Coronary artery (tissue), 2 donors: ENCODE results near the gene PPP2R3B.
"Not testable (repeated sequence)": the region's sequence is repeated elsewhere in the genome, so short reads cannot be mapped to it uniquely, and the experiment has no call there.

Source experiments
- DNase-seq: peaks from one replicate; pipeline ENCODE4 v3.0.0-alpha.2; 2017; ENCODE audit warnings: low spot score
- H3K27ac ChIP-seq, 2 donors: fragments of 200-600 bp; sonication (generic); one replicate each; pipeline ENCODE4 v1.5.1; 2016 to 2019
- H3K4me3 ChIP-seq: fragments of 200-600 bp; sonication (generic); 2 replicates; pipeline ENCODE4 v1.5.1; 2016; ENCODE audit warnings: mild to moderate bottlenecking, moderate library complexity
- TF ChIP-seq, protein P1 (sequence below): fragments of 200-600 bp; sonication (generic); IDR thresholded peaks from one replicate; pipeline ENCODE4 v1.5.1; 2019; ENCODE audit warnings: antibody characterized with exemption

PPP2R3B gene

DNA sequence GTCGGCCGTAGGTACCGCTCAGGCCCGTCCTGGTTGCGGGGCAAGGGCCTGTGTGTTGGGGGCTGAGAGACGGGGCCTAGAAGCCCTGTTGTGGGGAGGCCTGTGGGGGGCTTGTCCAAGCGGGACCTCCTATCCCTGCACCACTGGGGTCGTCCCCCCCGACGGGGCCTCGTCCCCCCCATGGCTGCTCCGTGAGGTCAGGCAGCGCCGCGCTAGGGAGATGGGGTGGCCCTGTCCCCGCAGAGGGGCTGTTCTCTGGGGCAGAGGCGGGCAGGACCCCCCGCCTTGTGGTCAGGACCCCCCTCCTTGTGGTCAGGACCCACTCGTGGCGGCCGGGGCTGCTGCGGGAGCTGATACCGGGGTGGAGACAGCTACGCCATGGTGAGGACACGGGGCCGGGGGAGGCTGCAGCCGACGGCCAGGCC, 56.0 kb downstream of the PPP2R3B start:
- peak overlapping the region; percentile 52 for H3K4me3 ChIP-seq
- no peak overlapping the region for H3K27ac ChIP-seq
- TF ChIP-seq, protein P1, sequence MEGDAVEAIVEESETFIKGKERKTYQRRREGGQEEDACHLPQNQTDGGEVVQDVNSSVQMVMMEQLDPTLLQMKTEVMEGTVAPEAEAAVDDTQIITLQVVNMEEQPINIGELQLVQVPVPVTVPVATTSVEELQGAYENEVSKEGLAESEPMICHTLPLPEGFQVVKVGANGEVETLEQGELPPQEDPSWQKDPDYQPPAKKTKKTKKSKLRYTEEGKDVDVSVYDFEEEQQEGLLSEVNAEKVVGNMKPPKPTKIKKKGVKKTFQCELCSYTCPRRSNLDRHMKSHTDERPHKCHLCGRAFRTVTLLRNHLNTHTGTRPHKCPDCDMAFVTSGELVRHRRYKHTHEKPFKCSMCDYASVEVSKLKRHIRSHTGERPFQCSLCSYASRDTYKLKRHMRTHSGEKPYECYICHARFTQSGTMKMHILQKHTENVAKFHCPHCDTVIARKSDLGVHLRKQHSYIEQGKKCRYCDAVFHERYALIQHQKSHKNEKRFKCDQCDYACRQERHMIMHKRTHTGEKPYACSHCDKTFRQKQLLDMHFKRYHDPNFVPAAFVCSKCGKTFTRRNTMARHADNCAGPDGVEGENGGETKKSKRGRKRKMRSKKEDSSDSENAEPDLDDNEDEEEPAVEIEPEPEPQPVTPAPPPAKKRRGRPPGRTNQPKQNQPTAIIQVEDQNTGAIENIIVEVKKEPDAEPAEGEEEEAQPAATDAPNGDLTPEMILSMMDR: no peak
- DNase-seq: no peak

DNA sequence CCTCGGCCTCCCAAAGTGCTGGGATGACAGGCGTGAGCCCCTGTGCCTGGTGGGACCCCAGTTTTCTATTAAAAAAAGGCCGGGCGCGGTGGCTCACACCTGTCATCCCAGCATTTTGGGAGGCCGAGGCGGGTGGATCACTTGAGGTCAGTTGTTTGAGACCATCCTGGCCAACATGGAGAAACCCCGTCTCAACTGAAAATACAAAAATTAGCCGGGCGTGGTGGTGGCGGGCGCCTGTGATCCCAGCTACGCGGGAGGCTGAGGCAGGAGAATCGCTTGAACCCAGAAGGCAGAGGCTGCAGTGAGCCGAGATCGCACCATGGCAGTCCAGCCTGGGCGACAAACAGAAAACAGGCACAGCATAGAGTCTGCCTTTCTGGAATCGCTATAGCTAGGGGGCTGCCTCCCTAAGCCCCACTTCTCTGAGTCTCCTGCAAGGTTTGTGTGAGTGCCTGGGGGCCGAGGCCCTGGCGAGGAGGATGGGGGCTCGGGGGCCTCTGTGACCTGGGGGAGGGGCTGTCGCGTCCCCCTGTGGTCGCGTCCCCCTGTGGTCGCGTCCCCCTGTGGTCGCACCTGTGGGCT, 56.5 kb downstream of the PPP2R3B start:
- not testable (repeated sequence) for H3K27ac ChIP-seq, H3K4me3 ChIP-seq, DNase-seq

DNA sequence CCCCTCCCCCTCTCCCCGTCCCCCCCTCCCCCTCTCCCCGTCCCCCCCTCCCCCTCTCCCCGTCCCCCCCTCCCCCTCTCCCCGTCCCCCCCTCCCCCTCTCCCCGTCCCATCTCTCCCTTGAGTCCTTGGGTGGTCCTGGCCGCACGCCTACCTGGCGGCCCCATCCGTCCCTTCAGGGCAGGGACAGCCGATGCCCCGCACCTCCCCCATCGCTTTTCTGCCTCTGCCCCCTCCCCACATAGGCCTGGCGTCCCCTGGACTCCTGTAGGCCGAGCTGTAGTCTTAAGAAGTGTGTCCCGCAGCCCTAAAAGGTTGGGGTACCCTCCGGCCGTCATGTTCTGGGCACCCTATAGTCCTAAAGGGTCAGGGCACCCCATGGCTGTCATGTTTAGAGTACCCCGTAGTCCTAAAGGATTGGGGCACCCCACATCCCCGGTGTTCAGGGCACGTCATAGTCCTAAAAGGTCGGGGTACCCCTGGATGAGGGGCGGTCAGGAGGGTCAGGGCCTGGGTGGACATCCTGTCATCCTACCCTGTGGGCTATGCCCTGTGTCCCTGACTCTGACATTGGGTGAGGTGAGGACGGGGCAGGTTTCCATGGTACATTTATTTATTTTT, 57.3 kb downstream of the PPP2R3B start:
- Histone ChIP-seq H3K4me3 (no peak overlapping the region), H3K27ac (no peak overlapping the region)
- no peak for DNase-seq
- TF ChIP-seq, protein P1: no peak

DNA sequence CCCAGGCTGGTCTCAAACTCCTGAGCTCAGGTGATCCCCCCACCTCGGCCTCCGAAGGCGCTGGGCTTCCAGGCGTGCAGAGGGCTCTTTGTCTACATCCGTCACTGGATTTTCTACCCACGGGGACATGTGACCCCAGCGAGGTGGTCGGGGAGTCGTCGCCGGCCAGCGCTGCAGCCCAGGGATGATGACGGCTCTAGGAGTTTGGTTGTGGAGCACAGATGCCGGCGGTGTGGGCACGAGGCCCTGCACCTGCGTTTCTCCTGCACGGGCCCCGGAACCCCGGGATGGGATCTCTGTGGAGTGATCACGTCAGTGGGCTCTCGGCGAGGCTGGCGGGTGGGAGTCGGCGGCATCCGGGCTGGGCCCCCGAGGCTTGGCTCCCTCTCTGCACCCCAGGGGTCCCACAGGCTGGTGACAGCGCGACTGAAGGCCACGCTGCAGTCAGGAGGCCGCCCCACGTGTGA, 59.0 kb downstream of the PPP2R3B start:
- TF ChIP-seq, protein P1: no peak
- Histone ChIP-seq H3K27ac (no peak overlapping the region), H3K4me3 (no peak overlapping the region)
- no peak for DNase-seq

DNA sequence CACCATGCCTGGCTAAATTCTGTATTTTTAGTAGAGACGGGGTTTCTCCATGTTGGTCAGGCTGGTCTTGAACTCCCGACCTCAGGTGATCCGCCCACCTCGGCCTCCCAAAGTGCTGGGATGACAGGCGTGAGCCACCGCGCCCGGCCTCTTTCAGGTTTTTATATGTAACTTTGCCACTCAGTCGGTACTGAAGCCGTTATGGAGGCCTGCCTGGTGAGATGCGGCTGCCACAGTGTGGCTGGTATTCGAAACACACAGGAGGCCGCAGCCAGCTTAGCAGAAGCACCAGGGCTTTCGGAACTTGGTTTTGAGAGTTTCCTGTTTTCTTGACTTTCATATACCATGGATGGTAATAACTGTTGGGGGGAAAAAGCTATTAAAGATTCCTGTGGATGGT, 62.0 kb downstream of the PPP2R3B start:
- not testable (repeated sequence) for H3K4me3 ChIP-seq, DNase-seq, H3K27ac ChIP-seq

DNA sequence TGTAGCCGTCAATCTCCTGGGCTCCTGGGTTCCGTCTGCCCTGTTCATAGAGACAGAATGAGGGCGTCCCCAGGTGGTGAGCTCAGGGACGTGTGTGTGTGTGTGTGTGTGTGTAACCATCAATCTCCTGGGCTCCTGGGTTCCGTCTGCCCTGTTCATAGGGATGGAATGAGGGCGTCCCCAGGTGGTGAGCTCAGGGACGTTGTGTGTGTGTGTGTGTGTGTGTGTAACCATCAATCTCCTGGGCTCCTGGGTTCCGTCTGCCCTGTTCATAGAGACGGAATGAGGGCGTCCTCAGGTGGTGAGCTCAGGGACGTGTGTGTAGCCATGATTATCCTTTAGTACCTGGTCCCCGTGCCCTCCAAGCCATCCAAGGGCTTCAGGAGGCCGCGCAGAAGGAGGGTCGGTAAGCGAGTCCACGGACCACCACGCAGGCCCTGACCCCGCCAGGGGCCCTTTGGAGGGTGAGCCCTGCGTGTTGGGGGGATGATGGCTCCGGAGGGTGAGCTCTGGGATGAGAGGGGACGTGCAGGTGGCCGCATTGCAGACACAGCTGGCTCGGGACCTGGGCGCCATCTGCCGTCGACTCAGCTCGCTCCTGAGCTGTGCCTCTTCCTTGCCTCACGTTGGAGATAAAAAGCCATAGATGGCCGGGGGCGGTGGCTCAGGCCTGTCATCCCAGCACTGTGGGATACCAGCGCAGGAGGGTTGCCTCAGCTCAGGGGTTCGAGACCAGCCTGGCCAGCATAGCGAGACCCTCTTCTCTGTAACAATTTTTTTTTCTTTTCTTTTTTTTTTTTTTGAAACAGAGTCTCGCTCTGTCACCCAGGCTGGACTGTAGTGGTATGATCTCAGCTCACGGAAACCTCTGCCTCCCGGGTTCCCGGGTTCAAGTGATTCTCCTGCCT, 62.7 kb downstream of the PPP2R3B start:
- TF ChIP-seq, protein P1: no peak
- Histone ChIP-seq H3K4me3 (no peak overlapping the region), H3K27ac (no peak overlapping the region)
- no peak for DNase-seq

DNA sequence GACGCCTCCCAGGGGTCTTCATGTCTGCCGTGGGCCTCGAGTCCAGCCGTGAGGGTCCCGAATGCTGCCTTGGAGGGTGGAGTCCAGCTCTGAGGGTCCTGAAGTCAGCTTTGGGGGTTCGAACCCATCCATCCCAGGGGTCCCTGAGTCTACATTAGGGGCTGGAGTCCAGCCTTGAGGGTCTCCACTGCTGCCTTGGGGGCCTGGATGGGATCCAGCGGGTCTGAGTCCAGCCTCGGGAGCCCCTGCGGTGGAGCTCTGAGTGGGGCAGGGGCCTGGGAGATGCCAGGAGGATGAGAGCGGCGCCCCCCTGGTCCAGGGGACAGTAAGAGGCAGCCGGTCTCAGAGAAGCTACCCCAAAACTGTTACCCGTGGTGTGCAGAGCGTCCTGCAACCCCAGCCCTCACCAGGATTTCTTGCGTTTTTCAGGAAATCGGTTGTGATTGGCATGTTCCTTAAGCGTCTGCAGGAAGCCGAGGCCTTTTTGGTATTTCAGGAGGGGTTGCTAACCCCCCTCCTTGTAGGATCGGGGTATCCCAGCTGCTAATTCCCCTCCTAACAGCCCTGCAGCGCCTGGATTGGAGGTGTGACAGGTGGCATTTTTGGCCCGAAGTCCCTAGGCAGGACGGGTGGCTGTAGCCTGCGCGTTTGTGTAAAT, 66.5 kb downstream of the PPP2R3B start:
- H3K27ac ChIP-seq: no peak overlapping the region
- no peak for DNase-seq
- H3K4me3 ChIP-seq: peak overlapping the region; percentile 88
- TF ChIP-seq, protein P1: no peak
